GM19468 (cell line): ENCODE measurements around the gene NCF2.

Source experiments
- ATAC-seq: cut with Tn5 transposase; IDR thresholded peaks from one replicate; pipeline ENCODE4 v1.9.1; 2021; ENCODE audit warnings: mild to moderate bottlenecking, moderate library complexity, moderate number of reproducible peaks; ENCODE audit not compliant: unreplicated experiment; ENCODE audit errors: extremely low read depth

NCF2 gene

GRCh38 chr1:183512450-183512849 lies 77.8 kb downstream of the NCF2 start:
- no peak for ATAC-seq

GRCh38 chr1:183508694-183509093 lies 81.6 kb downstream of the NCF2 start:
- ATAC-seq: no peak

- no peak for ATAC-seq
Measured at GRCh38 chr1:183506561-183506960, 83.7 kb downstream of the NCF2 start.
